Lung (tissue), 12 donors: ENCODE results near the gene YARS1. TPM values are rescaled to one million over a fixed set of nuclear protein-coding genes. Genes with fewer than 3 reads are reported as not detected.

ENCODE experiments used
- ATAC-seq: fragments of 200-7000 bp; cut with Tn5 transposase; one replicate; pipeline ENCODE4 v1.9.1; 2020; ENCODE audit warnings: moderate number of reproducible peaks; ENCODE audit not compliant: insufficient read depth, low FRiP score
- DNase-seq, 3 donors: peaks; one replicate each; pipeline ENCODE4 v3.0.0-alpha.2; 2013 to 2017
- H3K27ac ChIP-seq, 2 donors: one replicate each; pipeline ENCODE4 v1.5.1; 2013; ENCODE audit warnings: mild to moderate bottlenecking in 2 of 2, moderate library complexity in 2 of 2, control low read depth in 1 of 2, inconsistent platforms in 1 of 2, low read depth in 1 of 2, low read length in 1 of 2
- H3K27me3 ChIP-seq, 3 donors: one replicate each; pipeline ENCODE4 v1.5.1; 2013; ENCODE audit warnings: low read length in 2 of 3; ENCODE audit not compliant: control insufficient read depth in 3 of 3, insufficient read depth in 3 of 3
- H3K36me3 ChIP-seq, 4 donors: one replicate each; pipeline ENCODE4 v1.5.1; 2013; ENCODE audit warnings: low read length in 4 of 4, mild to moderate bottlenecking in 1 of 4, moderate library complexity in 1 of 4; ENCODE audit not compliant: control insufficient read depth in 4 of 4, insufficient read depth in 4 of 4
- H3K4me1 ChIP-seq, 5 donors: one replicate each; pipeline ENCODE4 v1.5.1; 2013; ENCODE audit warnings: low read length in 5 of 5, mild to moderate bottlenecking in 2 of 5, moderate library complexity in 1 of 5; ENCODE audit not compliant: control insufficient read depth in 5 of 5, insufficient read depth in 5 of 5
- H3K4me3 ChIP-seq: one replicate; pipeline ENCODE4 v1.5.1; 2013; ENCODE audit warnings: mild to moderate bottlenecking, control low read depth, moderate library complexity
- H3K9ac ChIP-seq, 2 donors: one replicate each; pipeline ENCODE4 v1.5.1; 2013; ENCODE audit warnings: low read length in 2 of 2, control low read depth in 1 of 2; ENCODE audit not compliant: insufficient read depth in 1 of 2
- H3K9me3 ChIP-seq, 4 donors: one replicate each; pipeline ENCODE4 v1.5.1; 2013; ENCODE audit warnings: low read length in 3 of 4, mild to moderate bottlenecking in 1 of 4, moderate library complexity in 1 of 4; ENCODE audit not compliant: control insufficient read depth in 4 of 4, insufficient read depth in 3 of 4
- WGBS, 2 donors: extraction: QIAGEN DNeasy Blood & Tissue Kit; methylation state at CpG; one replicate each; pipeline ENCODE4 v1.1.7; 2013; 5-methylcytosine and 5-hydroxymethylcytosine counted together
- polyA plus RNA-seq, 2 donors: library from polyadenylated mRNA; stranded (reverse); fragments of 200-250 nt; gene quantifications; one replicate each; pipeline ENCODE4 v1.2.1, GENCODE V29; 2013
- total RNA-seq, 2 donors: library from RNA; depleted of rRNA in 1 of 2; stranded (reverse); fragments of >200 nt in 1 of 2; gene quantifications; one replicate each; pipeline ENCODE4 v1.2.1, GENCODE V29; 2014 to 2021
- TF ChIP-seq, protein P1 (sequence below): IDR thresholded peaks from 2 replicates; pipeline ENCODE4 v1.5.1; 2012; ENCODE audit warnings: mild to moderate bottlenecking; ENCODE audit errors: control extremely low read depth, extremely low read depth
- donor health status: control.
- donor health status: control.
- donor health status: Bipolar disorder and iron deficiency.
- donor health status: healthy.
- donor health status: DM: yes; HTN: yes; CAD: no.

Gene YARS1
- total and polyA plus RNA-seq, 4 donors: 61.2 to 151 (median 77.8) TPM

DNA sequence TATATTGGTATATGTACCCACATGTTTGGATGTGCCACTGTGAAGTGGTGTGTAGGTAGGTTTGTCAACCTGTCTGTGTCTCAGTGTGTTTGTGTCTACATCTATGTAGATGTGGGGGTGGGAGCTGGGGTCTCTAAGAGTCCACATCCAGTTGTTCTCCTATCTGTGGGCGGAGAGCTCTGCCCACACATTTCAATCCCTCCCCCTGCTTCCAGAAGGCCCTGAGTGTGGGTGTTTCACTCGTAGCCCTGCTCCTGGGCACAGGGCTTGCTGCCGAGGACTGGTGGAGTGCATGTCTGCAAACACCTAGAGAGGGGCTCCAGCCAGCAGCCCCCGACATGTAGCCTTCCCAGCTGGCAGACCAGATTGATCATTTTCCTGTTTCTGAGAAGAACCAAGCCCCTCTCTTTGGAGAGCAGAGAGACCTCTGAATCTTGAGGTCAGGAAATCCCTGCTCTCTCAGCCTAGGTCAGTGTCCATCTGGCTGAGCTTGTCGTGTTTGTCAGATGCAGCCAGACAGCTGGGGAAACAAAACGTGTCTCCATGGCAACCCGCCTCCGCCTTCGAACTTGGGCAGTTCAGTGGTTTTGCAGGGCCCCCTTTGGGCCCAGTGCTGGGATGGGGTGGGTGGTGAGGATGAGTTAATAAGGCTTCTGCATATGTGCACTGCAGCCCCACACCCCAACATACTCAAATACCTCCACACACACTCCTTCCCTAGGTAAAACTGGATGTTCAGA lies 83.4 kb downstream of the YARS1 start:
- ATAC-seq (no peak), DNase-seq (peak; percentile 69 to 72 (median 71))
- peaks cover 0 to 7% (median 0%) of the 10 kb centered on the region in 5 donors for H3K4me1 ChIP-seq
- 59 to 66% methylated on average over 9 of the region's 9 CpGs for WGBS, 2 donors
- H3K27me3 ChIP-seq: no peaks in the 10 kb centered on the region
- no peaks in the 10 kb centered on the region for H3K36me3 ChIP-seq
- no peak overlapping the region for H3K4me3 ChIP-seq
- H3K9me3 ChIP-seq: no peaks in the 10 kb centered on the region
- H3K27ac ChIP-seq: no peak overlapping the region
- TF ChIP-seq, protein P1, sequence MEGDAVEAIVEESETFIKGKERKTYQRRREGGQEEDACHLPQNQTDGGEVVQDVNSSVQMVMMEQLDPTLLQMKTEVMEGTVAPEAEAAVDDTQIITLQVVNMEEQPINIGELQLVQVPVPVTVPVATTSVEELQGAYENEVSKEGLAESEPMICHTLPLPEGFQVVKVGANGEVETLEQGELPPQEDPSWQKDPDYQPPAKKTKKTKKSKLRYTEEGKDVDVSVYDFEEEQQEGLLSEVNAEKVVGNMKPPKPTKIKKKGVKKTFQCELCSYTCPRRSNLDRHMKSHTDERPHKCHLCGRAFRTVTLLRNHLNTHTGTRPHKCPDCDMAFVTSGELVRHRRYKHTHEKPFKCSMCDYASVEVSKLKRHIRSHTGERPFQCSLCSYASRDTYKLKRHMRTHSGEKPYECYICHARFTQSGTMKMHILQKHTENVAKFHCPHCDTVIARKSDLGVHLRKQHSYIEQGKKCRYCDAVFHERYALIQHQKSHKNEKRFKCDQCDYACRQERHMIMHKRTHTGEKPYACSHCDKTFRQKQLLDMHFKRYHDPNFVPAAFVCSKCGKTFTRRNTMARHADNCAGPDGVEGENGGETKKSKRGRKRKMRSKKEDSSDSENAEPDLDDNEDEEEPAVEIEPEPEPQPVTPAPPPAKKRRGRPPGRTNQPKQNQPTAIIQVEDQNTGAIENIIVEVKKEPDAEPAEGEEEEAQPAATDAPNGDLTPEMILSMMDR: no peak
- no peak overlapping the region for H3K9ac ChIP-seq

DNA sequence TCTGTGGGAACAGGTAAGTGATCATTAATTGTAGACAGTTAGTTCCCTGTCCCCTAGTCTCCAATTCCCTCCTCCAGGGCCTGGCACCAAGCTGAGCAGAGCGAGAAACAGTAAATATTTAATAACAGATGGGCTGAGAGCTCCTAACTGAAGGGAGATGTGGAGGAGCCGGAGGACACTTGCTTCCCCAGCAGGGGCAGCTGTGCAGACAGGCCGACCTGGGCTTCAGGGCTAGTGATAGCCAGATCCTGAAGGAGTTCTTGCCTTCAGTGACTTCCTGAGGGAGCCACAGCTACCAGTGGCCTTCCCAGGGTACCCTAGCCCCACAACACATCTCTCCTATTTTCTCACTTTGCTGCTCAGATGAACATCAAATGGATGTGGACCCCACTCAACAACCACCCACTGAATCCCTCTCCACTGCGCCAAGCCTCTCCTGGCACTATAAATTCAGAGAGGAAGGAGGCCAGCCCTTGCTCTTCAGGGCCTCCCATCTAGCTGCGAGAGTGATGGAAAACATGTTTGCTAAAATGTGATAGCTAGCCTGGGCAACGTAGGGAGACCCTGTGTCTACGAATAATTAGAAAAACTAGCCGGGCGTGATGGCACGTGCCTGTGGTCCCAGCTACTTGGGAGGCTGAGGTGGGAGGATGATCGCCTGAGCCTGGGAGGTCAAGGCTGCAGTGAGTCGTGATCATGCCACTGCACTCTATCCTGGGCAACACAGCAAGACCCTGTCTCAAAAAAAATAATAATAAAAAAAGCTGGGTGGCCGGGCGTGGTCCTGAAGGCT lies 87.7 kb downstream of the YARS1 start:
- DNase-seq: no peak
- no peak overlapping the region for H3K27ac ChIP-seq
- 82 to 88% methylated on average over 14 of the region's 14 CpGs for WGBS, 2 donors
- TF ChIP-seq, protein P1: no peak
- ATAC-seq: no peak
- no peak overlapping the region for H3K9ac ChIP-seq
- H3K27me3 ChIP-seq: no peaks in the 10 kb centered on the region
- H3K9me3 ChIP-seq: no peaks in the 10 kb centered on the region
- no peaks in the 10 kb centered on the region for H3K36me3 ChIP-seq
- H3K4me1 ChIP-seq: peaks cover 0 to 13% (median 0%) of the 10 kb centered on the region in 5 donors
- no peak overlapping the region for H3K4me3 ChIP-seq

DNA sequence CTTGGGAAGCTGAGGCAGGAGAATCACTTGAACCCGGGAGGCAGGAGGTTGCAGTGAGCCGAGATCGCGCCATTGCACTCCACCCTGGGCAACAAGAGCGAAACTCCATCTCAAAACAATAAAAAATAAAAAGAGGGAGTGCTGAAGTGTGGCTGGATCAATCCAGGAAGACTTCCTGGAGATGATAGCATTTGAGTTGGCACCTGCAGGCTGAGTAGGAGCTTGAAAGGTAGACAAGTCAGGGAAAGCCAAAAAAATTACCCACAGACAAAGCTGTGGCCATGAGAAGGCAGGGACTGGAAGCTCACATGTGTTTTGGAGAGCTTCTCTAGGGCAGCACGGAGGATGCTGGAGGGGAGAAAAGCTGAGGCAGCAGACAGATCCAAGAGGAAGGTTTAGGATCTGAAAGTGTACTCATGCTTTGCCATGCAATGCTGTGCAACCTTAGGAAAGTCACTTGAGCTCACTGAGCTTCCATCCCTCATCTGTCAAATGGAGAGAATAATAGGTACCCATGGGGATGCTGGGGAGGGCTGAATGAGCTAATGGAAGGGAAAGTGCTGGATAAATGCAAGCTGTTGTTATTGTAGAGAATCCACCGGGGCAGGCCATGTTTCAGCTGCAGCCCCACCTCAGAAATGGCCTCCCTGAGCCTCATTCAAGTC lies 88.6 kb downstream of the YARS1 start:
- TF ChIP-seq, protein P1: no peak
- H3K9me3 ChIP-seq: no peaks in the 10 kb centered on the region
- peaks cover 0 to 14% (median 0%) of the 10 kb centered on the region in 5 donors for H3K4me1 ChIP-seq
- H3K27me3 ChIP-seq: no peaks in the 10 kb centered on the region
- no peak overlapping the region for H3K9ac ChIP-seq
- H3K4me3 ChIP-seq: no peak overlapping the region
- no peaks in the 10 kb centered on the region for H3K36me3 ChIP-seq
- no peak for ATAC-seq
- no peak overlapping the region for H3K27ac ChIP-seq
- DNase-seq: no peak
- WGBS, 2 donors: 93 to 94% methylated on average over 7 of the region's 7 CpGs
